Osteocyte (in vitro differentiated cells): Measurements from ENCODE around the gene DOCK3. TPM values are rescaled to one million over a fixed set of nuclear protein-coding genes. Genes with fewer than 3 reads are reported as not detected.

ENCODE experiments used
- DNase-seq: peaks from one replicate; pipeline ENCODE4 v3.0.0; 2021; ENCODE audit warnings: mixed read lengths; ENCODE audit not compliant: unreplicated experiment; ENCODE audit errors: extremely low spot score
- H3K27ac Mint-ChIP-seq: one replicate; pipeline ENCODE4 v1.8.0; 2021; ENCODE audit warnings: mild to moderate bottlenecking, mixed read lengths; ENCODE audit not compliant: unreplicated experiment
- H3K27me3 Mint-ChIP-seq: one replicate; pipeline ENCODE4 v1.8.0; 2021; ENCODE audit warnings: mixed read lengths; ENCODE audit not compliant: unreplicated experiment
- H3K36me3 Mint-ChIP-seq: one replicate; pipeline ENCODE4 v1.8.0; 2021; ENCODE audit warnings: mixed read lengths; ENCODE audit not compliant: unreplicated experiment
- H3K4me1 Mint-ChIP-seq: one replicate; pipeline ENCODE4 v1.8.0; 2021; ENCODE audit warnings: mixed read lengths; ENCODE audit not compliant: unreplicated experiment
- H3K4me3 Mint-ChIP-seq: one replicate; pipeline ENCODE4 v1.8.0; 2021; ENCODE audit warnings: mild to moderate bottlenecking, moderate library complexity, mixed read lengths; ENCODE audit not compliant: unreplicated experiment
- H3K9me3 Mint-ChIP-seq: one replicate; pipeline ENCODE4 v1.8.0; 2021; ENCODE audit warnings: mixed read lengths; ENCODE audit not compliant: unreplicated experiment
- total RNA-seq: library from RNA; stranded (reverse); gene quantifications from 2 replicates; pipeline ENCODE4 v1.2.1, GENCODE V29; 2021
- TF ChIP-seq, protein P1 (sequence below): fragments of 200-600 bp; sonication (generic); IDR thresholded peaks from 2 replicates; pipeline ENCODE4 v1.5.0; 2021; ENCODE audit warnings: antibody characterized with exemption, mild to moderate bottlenecking, moderate library complexity

Gene DOCK3
- total RNA-seq, 1 donor from 2014 or later, result 0.24 TPM

DNA sequence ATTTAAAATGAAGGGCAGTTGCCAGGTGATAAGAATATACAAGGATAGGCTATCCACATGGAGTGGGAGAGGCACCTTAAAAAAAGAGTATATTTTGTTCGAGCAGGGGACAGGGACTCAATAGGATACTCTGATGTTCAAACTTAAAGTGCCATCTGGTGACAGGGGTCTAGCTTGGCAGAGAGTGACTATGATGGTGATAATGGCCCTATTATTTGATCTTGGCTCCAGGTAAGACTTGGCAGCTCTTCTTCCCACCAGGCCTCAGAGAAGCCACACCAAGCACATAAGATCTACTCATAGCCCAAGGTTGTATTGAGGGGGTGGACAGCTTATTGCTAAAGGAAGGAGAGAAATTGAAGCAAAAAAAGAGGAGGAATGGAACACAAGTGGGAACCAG lies 601.3 kb downstream of the DOCK3 start:
- TF ChIP-seq, protein P1, sequence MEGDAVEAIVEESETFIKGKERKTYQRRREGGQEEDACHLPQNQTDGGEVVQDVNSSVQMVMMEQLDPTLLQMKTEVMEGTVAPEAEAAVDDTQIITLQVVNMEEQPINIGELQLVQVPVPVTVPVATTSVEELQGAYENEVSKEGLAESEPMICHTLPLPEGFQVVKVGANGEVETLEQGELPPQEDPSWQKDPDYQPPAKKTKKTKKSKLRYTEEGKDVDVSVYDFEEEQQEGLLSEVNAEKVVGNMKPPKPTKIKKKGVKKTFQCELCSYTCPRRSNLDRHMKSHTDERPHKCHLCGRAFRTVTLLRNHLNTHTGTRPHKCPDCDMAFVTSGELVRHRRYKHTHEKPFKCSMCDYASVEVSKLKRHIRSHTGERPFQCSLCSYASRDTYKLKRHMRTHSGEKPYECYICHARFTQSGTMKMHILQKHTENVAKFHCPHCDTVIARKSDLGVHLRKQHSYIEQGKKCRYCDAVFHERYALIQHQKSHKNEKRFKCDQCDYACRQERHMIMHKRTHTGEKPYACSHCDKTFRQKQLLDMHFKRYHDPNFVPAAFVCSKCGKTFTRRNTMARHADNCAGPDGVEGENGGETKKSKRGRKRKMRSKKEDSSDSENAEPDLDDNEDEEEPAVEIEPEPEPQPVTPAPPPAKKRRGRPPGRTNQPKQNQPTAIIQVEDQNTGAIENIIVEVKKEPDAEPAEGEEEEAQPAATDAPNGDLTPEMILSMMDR, result no peak
- no peak for DNase-seq
- H3K4me3 Mint-ChIP-seq, result no peak overlapping the region
- no peaks in the 10 kb centered on the region for H3K9me3 Mint-ChIP-seq
- no peaks in the 10 kb centered on the region for H3K4me1 Mint-ChIP-seq
- peaks cover 16% of the 10 kb centered on the region for H3K27me3 Mint-ChIP-seq
- no peak overlapping the region for H3K27ac Mint-ChIP-seq
- H3K36me3 Mint-ChIP-seq, result no peaks in the 10 kb centered on the region

DNA sequence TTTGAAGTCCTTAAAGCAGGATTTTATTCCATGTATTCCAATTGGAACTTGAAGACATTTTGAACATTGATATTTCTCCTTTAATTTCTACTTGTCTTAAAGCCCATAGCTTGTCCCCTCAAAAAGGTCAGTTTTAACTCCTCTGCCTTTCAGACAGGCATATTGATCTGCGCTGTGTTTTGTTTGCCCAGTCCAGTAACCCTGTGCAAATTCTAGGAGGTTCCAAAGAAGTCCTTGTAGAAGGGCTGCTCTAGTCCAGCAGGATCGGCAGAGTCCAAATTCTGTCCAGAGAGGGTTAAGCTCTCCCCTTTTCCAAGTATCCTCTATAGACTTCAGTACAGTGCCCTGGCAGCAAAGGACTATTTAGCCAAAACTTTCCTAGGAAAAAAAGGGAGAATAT lies 604.7 kb downstream of the DOCK3 start:
- no peak overlapping the region for H3K27ac Mint-ChIP-seq
- no peak for DNase-seq
- no peak overlapping the region for H3K4me3 Mint-ChIP-seq
- no peaks in the 10 kb centered on the region for H3K36me3 Mint-ChIP-seq
- H3K4me1 Mint-ChIP-seq, result peaks cover 9% of the 10 kb centered on the region
- peaks cover 10% of the 10 kb centered on the region for H3K27me3 Mint-ChIP-seq
- TF ChIP-seq, protein P1, result no peak
- no peaks in the 10 kb centered on the region for H3K9me3 Mint-ChIP-seq

DNA sequence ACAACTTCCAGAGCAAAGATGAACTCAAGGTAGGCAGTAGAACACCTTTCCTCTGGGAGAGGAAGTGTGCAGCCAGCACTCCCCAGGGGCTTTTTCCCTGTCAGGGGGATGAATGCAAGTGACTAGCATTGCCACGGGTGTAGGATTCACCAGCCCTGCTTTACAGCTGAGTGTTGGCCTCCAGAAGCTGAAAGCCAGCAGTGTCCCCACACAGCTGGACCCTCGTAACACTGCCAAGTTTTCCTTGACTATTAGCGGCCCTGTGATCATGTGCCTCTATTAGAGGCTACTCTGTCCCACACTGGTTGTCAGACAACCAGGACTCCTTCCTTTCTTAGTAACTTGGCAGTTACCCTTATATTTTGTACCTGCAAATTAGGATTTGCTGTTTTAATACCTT lies 605.4 kb downstream of the DOCK3 start:
- peaks cover 5% of the 10 kb centered on the region for H3K27me3 Mint-ChIP-seq
- peaks cover 9% of the 10 kb centered on the region for H3K4me1 Mint-ChIP-seq
- H3K4me3 Mint-ChIP-seq, result no peak overlapping the region
- H3K9me3 Mint-ChIP-seq, result peaks cover 3% of the 10 kb centered on the region
- H3K27ac Mint-ChIP-seq, result no peak overlapping the region
- no peaks in the 10 kb centered on the region for H3K36me3 Mint-ChIP-seq
- TF ChIP-seq, protein P1, result no peak
- DNase-seq, result no peak

DNA sequence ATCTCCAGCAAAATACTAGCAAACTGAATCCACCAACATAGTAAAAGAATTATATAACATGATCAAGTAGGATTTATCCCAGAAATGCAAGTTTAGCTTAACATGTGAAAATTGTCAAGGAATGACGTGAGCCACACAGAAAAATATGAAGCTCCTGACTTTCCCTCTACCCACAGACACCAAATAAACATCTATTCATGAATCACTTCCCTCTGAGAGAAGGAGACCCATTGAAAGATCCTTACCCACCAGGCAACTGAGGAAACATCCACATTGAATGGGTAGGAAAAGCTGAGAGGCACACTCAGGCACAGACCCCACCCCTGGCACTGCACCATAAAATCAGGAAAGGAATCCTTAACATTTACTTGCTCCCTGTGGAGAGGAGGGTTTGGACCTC lies 608.2 kb downstream of the DOCK3 start:
- H3K4me1 Mint-ChIP-seq, result peaks cover 9% of the 10 kb centered on the region
- no peaks in the 10 kb centered on the region for H3K36me3 Mint-ChIP-seq
- TF ChIP-seq, protein P1, result no peak
- no peak overlapping the region for H3K4me3 Mint-ChIP-seq
- H3K27ac Mint-ChIP-seq, result peak overlapping the region; percentile 11
- H3K9me3 Mint-ChIP-seq, result peaks cover 18% of the 10 kb centered on the region
- no peaks in the 10 kb centered on the region for H3K27me3 Mint-ChIP-seq
- DNase-seq, result no peak

DNA sequence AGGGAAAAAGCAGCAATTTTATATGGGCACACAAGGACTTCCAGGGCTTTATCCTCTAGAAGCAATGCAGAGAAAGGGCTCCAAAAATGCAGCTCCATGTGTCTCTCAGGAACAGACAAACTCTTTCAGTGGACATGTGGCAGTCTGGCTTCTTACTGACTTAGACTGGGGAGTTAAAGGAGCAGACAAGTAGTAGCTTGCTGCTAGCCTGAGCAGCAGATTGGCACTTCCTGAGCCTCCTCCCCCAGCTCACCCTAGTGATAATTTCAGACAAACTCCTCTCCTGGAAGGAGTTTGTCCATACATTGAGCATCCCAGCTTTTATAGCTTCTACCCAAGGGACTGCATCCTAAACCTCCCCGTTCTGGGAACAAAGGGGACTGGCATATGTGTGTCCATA lies 608.7 kb downstream of the DOCK3 start:
- Mint-ChIP-seq H3K4me3 (no peak overlapping the region), H3K4me1 (peaks cover 9% of the 10 kb centered on the region), H3K9me3 (peaks cover 18% of the 10 kb centered on the region), H3K36me3 (no peaks in the 10 kb centered on the region), H3K27me3 (no peaks in the 10 kb centered on the region), H3K27ac (no peak overlapping the region)
- DNase-seq, result no peak
- TF ChIP-seq, protein P1, result no peak
